Measurements from ENCODE around the gene RPL7A. TPM values are rescaled to one million over a fixed set of nuclear protein-coding genes. Genes with fewer than 3 reads are reported as not detected.

Gene RPL7A
- total and polyA plus RNA-seq, 2 of the 13 experiments (the other 11 are each of a cell fraction or from before 2014, with no cell fraction given): 2,401 to 2,938 TPM

GRCh38 chr9:133375116-133375723, 27.2 kb downstream of the RPL7A start (continued):
- TF ChIP-seq MAFG (CRISPR knock-in tag; IDR thresholded peaks at IDR 0.05) (no peak), PRDM15 (CRISPR knock-in tag; IDR thresholded peaks at IDR 0.05) (no peak), HNF1A (IDR thresholded peaks at IDR 0.05; ENCODE audit: low read depth) (no peak), HNF1A (CRISPR knock-in tag; IDR thresholded peaks at IDR 0.05; ENCODE audit: borderline replicate concordance) (no peak), ADNP (CRISPR knock-in tag; IDR thresholded peaks at IDR 0.05) (no peak), ZNF256 (CRISPR knock-in tag; conservative IDR thresholded peaks at IDR 0.05) (0 out of 2 replicates have a peak, but pooled peaks have one; percentile 45), HOMEZ (CRISPR knock-in tag; IDR thresholded peaks at IDR 0.05; ENCODE audit: low read depth) (no peak; the same call in 1 of the 2 replicates), NFE2L1 (CRISPR knock-in tag; IDR thresholded peaks at IDR 0.05; ENCODE audit: borderline replicate concordance) (no peak), ZFP1 (CRISPR knock-in tag; IDR thresholded peaks at IDR 0.05) (no peak), SPEN (CRISPR knock-in tag; IDR thresholded peaks at IDR 0.05; ENCODE audit: low read depth) (no peak), MTF2 (CRISPR knock-in tag; IDR thresholded peaks at IDR 0.05; ENCODE audit: borderline replicate concordance) (0 out of 2 replicates have a peak, but pooled peaks have one; percentile 26)
- TF ChIP-seq, protein P1, sequence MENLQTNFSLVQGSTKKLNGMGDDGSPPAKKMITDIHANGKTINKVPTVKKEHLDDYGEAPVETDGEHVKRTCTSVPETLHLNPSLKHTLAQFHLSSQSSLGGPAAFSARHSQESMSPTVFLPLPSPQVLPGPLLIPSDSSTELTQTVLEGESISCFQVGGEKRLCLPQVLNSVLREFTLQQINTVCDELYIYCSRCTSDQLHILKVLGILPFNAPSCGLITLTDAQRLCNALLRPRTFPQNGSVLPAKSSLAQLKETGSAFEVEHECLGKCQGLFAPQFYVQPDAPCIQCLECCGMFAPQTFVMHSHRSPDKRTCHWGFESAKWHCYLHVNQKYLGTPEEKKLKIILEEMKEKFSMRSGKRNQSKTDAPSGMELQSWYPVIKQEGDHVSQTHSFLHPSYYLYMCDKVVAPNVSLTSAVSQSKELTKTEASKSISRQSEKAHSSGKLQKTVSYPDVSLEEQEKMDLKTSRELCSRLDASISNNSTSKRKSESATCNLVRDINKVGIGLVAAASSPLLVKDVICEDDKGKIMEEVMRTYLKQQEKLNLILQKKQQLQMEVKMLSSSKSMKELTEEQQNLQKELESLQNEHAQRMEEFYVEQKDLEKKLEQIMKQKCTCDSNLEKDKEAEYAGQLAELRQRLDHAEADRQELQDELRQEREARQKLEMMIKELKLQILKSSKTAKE (CRISPR knock-in tag; IDR thresholded peaks at IDR 0.05; ENCODE audit: borderline replicate concordance): no peak
- TF ChIP-seq, protein P2, sequence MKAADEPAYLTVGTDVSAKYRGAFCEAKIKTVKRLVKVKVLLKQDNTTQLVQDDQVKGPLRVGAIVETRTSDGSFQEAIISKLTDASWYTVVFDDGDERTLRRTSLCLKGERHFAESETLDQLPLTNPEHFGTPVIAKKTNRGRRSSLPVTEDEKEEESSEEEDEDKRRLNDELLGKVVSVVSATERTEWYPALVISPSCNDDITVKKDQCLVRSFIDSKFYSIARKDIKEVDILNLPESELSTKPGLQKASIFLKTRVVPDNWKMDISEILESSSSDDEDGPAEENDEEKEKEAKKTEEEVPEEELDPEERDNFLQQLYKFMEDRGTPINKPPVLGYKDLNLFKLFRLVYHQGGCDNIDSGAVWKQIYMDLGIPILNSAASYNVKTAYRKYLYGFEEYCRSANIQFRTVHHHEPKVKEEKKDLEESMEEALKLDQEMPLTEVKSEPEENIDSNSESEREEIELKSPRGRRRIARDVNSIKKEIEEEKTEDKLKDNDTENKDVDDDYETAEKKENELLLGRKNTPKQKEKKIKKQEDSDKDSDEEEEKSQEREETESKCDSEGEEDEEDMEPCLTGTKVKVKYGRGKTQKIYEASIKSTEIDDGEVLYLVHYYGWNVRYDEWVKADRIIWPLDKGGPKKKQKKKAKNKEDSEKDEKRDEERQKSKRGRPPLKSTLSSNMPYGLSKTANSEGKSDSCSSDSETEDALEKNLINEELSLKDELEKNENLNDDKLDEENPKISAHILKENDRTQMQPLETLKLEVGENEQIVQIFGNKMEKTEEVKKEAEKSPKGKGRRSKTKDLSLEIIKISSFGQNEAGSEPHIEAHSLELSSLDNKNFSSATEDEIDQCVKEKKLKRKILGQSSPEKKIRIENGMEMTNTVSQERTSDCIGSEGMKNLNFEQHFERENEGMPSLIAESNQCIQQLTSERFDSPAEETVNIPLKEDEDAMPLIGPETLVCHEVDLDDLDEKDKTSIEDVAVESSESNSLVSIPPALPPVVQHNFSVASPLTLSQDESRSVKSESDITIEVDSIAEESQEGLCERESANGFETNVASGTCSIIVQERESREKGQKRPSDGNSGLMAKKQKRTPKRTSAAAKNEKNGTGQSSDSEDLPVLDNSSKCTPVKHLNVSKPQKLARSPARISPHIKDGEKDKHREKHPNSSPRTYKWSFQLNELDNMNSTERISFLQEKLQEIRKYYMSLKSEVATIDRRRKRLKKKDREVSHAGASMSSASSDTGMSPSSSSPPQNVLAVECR (CRISPR knock-in tag; IDR thresholded peaks at IDR 0.05; ENCODE audit: borderline replicate concordance): peak; percentile 53; the same call in 1 of the 2 replicates

Data from HepG2 (cell line).